Measurements from ENCODE around the gene TRAPPC12.

DNA sequence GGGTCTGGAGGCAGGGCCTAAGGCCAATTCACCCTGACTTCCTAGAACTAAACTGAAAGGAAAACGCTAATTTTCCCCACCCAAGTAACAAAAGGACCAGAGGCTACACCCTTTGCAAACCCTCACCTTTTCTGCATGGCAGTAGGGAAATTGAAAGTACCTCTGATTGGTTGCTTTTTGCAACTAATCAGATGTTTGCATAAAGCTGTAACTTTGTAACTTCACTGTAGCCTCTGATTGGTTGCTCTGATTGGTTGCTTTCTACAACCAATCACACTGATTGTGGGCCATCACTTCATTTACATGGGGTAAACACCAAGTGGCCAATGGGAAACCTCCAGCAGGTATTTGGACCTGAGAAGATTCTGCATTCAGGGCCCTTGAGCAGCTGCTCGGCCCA, 22.7 kb upstream of the TRAPPC12 start:
- TF ChIP-seq POLR2AphosphoS5 (IDR thresholded peaks at IDR 0.05; ENCODE audit: low read depth, low read length), result no peak
- TF ChIP-seq POLR2A (IDR thresholded peaks at IDR 0.05; ENCODE audit: low read depth, low read length), result no peak

Data from GM12892 (cell line).